GM18861 (cell line): ENCODE results near the gene DOCK8.

ENCODE experiments used
- ATAC-seq: cut with Tn5 transposase; IDR thresholded peaks from one replicate; pipeline ENCODE4 v1.9.1; 2021; ENCODE audit not compliant: unreplicated experiment

The DOCK8 gene

DNA sequence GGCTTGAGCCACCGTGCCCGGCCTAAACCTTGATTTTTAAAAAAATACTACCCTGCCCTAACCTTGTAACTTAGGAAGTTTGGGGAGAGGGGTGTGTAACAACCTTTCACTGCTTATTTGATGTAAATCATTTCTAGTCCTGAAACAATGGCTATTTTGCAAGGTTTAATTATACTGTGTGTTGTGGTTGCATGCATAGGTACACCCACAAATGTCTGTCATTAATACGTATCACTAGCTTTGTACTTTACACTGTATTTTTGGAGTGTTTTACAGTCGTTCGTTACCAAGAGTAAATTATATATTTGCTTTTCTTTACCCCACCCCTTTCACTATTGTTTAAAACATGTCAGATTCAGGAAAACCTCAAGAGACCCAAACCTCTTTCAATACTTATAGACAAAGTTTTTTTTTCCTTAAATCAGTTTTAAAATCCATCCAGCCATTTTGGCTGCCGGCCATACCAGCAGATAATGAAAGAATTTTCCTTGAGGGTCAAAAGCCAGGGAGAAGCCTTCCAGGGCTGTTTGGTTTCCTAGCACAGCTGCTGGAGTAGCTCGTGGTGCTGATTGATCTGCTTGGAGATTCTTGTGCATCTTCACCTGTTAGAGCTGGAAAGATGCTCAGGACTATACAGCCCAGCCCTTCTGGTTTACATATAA, 50.7 kb downstream of the DOCK8 start:
- no peak for ATAC-seq

DNA sequence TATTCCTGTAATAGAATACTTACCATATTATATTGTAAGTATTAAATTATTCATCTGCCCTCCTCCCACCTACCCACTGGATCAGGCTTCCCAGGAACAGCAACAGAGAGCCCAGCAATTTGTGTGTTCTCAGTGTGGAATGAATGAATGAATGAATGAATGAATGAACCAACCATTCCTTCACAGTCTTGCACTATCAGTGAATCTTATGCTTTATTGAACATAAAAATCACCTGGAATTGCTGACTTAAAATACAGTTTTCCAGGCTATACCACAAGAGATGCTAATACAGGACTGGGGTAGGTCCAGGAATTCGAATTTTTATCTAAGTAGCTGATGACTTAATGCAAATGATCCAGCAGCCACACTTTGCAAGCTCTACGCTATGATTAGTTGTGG, 51.6 kb downstream of the DOCK8 start:
- ATAC-seq: no peak

DNA sequence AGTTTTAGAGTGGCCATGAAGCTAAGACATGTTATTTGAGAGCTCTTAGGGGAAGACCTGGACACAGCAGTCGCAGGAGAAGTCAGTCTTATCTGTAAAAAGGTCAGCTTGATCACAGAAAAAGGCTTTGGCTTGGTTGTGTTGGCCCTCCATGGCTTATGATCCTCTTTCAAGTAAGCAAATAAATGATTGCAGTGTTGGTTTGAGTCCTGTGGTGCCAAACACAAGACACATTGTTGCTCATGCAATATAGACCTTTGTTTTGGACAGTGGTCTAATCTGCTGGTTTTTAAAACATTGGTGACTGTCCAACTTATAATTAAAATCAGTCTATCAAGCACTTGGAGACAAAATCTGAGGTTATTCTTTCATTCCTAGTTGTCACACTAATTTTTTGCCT, 54.0 kb downstream of the DOCK8 start:
- no peak for ATAC-seq

DNA sequence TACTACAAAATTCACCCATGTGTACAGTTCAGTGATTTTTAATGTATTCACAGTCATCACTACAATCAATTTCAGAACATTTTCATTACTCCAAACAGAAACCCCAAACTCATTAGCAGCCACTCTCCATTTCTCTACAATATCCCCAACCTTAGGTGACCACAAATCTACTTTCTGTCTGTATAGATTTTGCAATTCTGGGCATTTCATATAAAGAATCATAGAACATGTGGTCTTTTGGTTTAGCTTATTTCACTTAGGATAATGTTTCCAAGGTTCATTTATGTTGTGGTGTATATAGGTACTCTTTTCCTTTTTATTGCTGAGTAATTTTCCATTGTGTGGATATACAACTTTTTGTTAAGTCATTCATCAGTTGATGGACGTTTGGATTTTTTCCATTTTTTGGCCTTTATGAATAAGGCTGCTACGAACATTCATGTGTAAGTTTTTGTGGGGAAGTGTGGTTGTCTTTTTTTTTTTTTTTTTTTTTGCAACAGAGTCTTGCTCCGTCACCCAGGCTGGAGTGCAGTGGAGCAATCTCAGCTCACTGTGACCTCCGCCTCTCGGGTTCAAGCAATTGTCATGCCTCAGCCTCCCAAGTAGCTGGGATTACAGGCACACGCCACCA, 54.5 kb downstream of the DOCK8 start:
- ATAC-seq: no peak

DNA sequence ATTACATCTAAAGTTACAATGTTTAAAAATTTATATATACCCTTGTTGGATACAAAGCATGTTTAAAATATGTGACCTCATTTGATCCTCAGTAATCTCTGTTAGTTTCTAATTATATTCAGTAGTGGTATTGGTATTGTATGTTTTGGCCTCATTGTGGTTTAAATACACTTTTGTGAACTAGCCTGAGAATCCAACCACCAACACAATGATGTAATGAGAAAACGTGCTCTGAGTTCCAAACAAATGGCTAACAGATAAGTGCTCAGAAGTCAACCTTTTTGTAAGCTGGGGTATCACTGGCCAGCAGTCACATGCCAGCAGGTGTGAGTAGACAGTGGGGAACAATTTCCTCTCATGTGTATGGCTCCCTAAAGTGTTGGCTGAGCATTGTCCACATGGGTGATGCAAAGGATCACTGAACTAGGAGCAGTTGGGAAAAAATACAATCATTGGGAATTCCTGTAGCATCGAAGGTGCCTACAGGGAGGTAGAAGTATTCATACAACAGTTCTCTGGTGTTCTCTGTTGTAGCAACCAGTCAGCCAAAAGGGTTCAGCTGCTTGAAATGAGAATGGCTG, 56.1 kb downstream of the DOCK8 start:
- no peak for ATAC-seq

DNA sequence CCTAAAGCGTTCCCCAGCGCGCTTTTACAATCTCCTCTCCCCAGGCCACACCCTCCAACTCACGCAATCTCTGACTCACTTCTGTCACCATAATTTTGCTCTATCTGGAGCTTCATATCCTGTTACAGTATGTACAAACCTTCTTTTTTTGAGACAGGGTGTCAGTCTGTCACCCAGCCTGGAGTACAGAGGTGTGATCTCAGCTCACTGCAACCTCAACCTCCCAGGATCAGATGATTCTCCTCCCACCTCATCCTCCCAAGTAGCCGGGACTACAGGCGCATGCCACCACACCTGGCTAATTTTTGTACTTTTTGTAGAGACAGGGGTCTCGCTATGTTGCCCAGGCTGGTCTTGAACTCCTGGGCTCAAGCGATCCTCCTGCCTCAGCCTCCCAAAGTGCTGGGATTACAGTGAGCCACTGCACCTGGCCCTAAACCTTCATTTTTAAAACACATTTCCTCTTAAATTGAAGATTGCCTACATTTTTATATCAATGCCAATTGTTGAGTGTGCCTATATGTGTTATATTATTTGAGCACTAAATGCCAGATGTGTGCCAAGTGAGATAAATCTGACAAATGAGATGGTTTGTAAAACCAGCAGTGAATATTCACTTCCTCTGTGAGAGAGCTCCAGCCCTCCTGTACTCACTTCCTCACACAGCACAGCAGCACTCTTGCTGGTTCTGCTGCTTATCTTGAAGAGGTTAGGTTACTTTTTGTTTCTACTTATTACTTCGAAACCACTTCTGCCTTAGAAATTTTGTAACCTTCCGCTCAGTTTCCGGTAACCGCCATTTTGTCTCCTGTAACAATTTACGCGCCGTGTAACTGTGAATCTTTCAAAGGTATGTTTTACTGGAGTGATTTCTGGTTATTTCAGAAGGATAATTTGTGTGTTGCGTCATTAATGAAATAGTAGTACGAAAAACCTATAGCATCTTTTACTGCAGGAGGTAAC, 57.9 kb downstream of the DOCK8 start:
- peak; percentile 99 for ATAC-seq

DNA sequence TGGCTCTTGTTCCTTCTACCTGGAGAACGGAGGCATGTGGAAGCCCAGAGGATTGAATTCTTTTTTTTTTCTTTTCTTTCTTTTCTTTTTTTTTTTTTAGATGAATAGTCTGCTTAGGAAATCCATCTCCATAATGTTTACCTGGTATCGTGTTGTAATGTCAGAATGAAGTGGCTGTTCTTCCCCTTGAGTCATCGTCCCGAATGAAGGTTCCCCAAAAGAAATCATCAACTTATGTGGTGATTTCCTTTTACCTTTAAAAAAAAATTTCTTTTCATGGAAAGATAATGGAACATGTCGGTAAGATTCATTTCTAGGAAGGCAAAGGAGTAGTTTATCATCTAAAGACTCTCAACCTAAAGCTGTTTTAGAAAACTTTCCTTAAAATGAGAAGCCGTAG, 59.7 kb downstream of the DOCK8 start:
- ATAC-seq: no peak

DNA sequence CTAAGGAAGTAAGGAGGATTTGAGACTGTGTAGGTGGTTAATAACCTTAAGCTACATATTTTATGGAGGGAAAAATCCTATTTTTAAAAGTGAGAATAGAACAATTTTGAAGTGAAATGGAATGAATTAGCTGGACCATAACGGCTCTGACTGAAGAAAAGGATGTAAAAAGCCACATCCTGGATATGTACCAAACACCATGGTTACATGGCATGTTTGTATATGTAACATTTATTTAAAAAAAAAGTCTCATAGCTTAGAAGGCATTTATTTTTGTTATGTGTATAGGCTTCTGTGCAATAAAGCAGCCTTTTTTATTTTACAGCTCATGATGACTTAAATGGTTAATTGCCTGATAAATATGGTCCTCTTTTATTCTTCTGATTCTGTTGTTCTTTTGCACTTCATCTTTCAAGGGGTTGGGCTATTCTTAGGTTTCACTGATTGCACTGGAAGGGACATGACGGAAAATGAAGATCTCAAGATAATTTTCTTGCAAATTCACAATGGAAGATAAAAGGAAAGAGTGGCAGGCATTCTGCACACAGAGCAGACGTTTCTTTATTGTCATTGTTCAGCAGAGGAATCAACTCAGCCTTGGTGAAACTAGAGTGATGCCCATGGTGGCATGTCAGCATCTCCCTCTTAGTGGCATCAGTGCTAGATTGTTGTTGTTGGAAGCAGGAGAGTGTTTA, 63.1 kb downstream of the DOCK8 start:
- ATAC-seq: no peak

DNA sequence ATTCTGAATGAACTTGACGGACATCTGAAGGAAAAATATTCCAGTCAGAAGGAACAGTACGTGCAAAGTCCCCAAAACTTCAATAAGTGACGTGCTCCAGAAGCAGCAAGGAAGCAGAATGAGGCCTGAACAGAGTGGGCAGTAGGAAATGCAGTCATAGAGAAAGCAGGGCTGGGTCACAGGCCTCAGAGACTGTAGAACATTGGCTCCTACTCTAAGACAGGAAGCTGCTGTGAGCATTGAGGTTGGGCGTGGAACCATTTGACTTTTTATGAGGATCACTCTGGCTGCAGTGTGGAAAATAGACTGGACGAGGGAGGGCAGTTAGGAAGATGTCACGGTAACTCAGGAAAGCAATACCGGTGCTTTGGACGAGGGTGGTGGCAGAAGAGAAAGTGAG, 64.0 kb downstream of the DOCK8 start:
- no peak for ATAC-seq

DNA sequence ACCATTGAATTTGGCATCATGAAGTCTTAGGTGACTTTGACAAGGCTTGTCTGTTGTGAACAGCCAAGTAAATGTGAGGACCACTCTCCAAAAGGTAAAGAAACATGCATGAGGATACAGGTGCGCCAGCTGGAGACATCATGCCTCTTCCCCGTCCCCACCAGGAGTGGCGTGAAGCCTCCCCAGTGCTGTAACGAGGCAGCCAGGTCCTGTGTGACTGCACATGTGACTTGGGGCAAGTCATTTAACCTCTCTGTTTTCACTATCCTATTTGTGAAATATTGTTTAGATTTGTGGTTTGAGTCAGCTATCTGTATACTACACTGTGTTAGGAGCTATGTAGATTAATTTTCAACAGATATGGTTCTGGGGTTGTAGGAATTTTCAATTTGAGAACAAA, 65.0 kb downstream of the DOCK8 start:
- ATAC-seq: no peak

DNA sequence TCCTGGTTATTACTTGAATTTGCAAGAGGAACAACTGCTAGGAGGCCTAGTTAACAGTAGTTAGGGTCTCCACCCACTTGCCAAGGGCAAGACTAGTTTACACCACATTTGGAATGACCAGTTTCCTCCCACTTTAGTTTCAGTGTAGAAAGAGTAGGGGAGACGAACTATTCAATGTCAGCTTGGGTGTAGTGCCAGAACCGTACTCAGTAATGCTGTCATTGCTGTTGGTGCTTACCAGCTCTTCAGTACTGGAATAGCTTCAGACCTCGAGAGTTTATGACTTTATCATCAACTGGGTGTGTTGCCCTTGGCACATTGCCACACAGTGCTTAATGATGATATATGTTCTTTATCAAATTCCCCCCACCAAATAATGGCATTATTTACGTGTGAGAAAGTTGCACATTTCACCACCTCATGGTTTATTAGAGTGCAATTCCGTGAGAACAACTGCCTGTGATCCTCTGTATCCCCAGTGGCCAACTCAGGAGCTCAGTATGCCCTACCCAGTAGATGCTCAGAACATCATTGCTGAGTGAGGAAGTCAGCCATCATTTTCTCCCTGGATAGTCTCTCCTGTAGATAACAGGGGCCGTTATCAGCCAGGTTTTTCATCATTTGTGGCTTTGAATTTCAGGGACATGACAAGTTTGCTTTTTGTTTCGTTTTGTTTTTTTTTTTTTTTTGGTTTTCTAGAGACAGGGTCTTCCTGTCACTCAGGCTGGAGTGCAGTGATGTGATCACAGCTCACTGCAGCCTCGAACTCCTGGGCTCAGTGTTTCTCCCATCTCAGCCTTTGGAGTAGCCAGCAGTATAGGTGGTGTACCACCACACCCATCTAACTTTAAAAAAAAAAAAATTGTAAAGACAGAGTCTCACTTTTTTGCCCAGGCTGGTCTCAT, 67.3 kb downstream of the DOCK8 start:
- no peak for ATAC-seq

DNA sequence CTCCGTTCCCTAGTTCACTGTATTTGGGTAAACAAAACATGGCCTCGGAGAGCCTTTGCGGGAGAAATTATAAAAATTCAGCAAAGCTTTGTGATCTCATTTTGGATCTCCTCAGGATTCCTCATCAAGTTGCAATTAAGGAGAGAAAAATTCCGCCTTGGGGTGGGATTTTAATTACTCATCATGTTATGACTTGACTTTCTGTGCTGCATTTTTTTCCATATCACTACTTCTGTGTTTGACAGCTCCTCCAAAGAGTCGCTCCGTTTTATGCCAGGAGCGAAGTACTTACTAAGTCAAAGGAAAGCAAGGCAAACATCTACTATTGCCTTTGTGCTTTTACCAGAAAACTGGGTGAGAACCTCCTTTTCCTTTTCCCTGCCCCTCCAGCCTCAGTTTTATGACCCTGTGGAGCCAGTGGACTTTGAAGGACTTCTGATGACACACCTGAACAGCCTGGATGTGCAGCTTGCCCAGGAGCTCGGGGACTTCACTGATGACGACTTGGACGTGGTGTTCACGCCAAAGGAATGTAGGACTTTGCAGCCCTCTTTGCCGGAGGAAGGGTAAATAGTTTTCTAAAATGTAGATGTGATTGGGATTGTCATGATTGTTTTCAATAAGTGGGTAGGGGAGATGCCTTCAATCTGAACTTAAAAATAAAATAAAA, 71.5 kb downstream of the DOCK8 start:
- ATAC-seq: no peak

DNA sequence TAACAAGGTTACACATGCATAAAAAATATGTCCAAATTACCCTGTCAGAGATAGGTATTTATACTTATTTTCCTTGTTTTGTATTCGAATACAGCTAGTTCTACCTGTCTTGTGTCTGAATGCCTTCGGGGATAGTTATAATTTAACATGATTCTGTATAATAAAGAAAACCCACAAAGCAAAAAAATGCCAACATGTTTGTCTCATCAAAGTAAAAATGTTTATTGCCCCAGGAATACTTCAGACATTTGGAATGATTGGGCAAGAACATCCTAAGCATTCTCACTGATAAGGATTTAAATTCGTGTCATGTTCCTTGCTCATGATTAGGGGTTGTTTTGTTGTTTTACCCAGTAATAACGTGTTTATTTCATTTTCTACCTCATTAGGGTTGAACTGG, 74.5 kb downstream of the DOCK8 start:
- ATAC-seq: no peak

DNA sequence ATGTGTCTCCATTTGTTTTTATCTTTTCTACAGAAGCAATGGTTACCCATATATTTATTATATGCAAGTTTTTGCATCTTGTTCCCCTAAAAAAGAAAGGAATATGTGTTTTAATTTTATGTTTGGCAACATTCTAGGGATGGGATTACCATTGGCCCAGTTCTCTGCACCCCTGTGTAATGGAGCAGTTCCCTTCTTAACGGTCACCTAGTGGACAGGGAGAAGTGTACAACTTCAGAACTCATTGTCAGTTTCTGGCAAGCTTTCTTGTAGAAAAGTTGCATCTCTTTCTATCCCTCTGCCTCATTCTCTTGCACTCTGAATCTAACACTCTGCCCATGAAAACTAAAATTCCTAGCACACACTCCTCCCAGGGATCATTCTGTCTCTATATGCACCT, 78.2 kb downstream of the DOCK8 start:
- ATAC-seq: no peak

DNA sequence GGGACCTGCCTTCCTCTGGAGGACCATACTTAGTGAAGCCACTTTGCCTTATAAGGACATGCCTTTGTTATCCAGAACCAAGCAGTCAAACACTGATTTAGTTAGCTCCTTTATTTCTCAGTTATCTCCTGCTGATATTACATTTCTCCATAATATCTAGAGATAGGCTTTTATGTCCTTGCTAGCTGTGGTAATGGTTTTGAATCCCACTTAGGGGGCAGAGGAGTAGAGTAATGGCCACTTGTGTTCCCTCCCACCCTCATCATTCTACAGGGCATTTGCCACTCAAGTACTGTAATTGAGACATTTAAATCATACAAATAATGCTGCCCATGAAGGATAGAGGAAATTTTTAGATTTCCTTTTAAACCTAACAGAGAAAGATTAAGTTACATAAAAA, 80.9 kb downstream of the DOCK8 start:
- no peak for ATAC-seq

DNA sequence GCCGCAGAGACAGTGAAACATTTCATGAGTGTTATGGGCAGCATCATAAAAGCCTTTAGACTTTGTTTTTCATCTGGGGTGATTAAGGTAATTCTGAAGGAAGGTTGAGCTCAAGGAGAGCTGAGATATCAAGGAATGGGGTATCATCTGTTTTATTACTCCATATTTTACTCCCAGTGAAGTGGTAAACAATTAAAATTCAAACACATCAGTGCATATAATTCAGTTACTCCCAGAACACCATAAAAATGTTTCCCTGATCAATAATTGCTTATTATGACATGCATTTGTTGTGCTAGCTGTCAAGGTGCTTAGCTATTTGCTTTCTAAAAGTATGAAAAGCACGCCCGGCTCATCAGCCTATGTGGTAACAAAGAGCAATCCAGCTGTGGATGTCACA, 81.7 kb downstream of the DOCK8 start:
- ATAC-seq: no peak

DNA sequence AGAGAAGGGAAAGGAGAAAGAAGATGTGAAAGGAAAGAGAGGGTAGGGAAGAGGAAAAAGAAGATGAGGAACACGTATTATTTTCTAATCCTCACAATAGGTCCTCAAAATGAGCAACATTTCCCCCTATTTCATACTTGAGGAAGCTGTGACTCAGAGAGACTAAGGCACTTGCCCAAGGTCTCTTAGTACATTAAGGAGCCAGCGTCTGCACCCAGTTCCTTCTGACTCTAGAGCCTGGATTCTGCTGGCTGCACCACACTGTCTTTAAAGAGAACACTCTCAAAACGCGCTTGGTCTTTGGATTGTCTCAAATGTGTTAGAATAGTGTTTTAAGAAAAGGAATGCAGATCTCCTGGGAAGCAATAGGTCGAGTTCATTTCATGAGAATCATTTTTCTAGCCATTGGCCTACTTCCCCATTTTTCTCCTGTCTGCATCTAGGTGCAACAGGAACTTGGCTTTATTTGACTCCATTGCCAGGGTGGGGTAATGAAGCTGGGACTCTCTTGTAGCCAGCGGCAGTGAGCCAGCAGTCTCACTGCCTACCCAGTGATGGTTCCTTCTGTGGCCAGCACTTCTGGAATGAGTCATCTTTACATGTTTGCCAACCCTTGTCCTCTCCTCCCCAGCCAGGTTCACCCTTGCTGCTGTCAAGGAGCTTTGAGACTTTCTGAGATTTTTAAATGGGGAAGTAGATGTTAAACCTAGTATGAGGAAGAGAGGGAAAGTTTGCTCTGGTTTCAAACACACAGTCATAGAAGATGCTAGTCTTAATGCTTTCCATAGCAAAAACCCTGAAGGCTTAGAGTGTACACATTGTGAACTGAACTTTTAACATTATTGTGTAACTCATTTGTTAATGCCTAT, 82.7 kb downstream of the DOCK8 start:
- peak; percentile 97 for ATAC-seq

DNA sequence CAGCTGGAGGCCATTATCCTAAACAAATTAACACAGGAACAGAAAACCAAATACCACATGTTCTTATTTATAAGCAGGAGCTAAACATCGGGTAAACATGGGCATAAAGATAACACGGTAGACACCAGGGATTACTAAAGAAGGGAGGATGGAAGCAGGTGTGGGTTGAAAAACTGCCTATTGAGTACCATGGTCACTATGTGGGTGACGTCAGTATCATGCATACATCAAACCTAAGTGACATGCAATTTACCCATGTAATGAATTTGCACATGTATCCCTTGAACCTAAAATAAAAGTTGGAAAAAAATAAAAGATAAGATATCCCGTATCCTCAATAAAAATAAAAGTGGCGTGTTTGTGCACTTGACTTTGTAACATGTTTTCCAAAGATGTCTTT, 88.8 kb downstream of the DOCK8 start:
- ATAC-seq: no peak

DNA sequence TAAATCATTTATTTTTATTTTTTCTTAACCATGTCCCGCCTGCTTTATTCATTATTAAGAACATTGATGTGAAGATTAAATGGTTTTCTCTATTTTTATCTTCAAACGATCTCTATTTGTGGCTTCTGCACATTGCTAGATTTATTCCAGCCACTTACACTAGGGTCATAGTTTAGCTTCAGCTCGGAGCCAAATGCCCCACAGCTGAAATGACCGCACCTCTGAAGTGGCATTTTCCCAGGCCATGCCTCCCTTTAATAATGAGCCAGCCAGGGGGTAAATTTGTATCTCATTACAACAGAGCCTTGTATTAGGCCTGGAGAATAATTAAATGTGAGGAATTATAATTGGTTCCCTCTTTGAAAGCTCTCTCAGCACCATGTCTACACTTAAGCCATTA, 89.4 kb downstream of the DOCK8 start:
- ATAC-seq: no peak
